Osteocyte (in vitro differentiated cells): ENCODE results near the gene OR7C1. TPM values are rescaled to one million over a fixed set of nuclear protein-coding genes. Genes with fewer than 3 reads are reported as not detected.

Experiments used
- DNase-seq: peaks from one replicate; pipeline ENCODE4 v3.0.0; 2021; ENCODE audit warnings: mixed read lengths; ENCODE audit not compliant: unreplicated experiment; ENCODE audit errors: extremely low spot score
- H3K27ac Mint-ChIP-seq: one replicate; pipeline ENCODE4 v1.8.0; 2021; ENCODE audit warnings: mild to moderate bottlenecking, mixed read lengths; ENCODE audit not compliant: unreplicated experiment
- H3K27me3 Mint-ChIP-seq: one replicate; pipeline ENCODE4 v1.8.0; 2021; ENCODE audit warnings: mixed read lengths; ENCODE audit not compliant: unreplicated experiment
- H3K36me3 Mint-ChIP-seq: one replicate; pipeline ENCODE4 v1.8.0; 2021; ENCODE audit warnings: mixed read lengths; ENCODE audit not compliant: unreplicated experiment
- H3K4me1 Mint-ChIP-seq: one replicate; pipeline ENCODE4 v1.8.0; 2021; ENCODE audit warnings: mixed read lengths; ENCODE audit not compliant: unreplicated experiment
- H3K4me3 Mint-ChIP-seq: one replicate; pipeline ENCODE4 v1.8.0; 2021; ENCODE audit warnings: mild to moderate bottlenecking, moderate library complexity, mixed read lengths; ENCODE audit not compliant: unreplicated experiment
- H3K9me3 Mint-ChIP-seq: one replicate; pipeline ENCODE4 v1.8.0; 2021; ENCODE audit warnings: mixed read lengths; ENCODE audit not compliant: unreplicated experiment
- long read RNA-seq: library from polyadenylated mRNA; unstranded; transcript quantifications from one replicate; pipeline ENCODE4 v2.0.0, GENCODE V29; 2021
- total RNA-seq: library from RNA; stranded (reverse); gene quantifications from 2 replicates; pipeline ENCODE4 v1.2.1, GENCODE V29; 2021
- TF ChIP-seq, protein P1 (sequence below): fragments of 200-600 bp; sonication (generic); IDR thresholded peaks from 2 replicates; pipeline ENCODE4 v1.5.0; 2021; ENCODE audit warnings: antibody characterized with exemption, mild to moderate bottlenecking, moderate library complexity

OR7C1 gene
- total RNA-seq, result not detected in 2 replicates
- long read RNA-seq, result 0 reads

DNA sequence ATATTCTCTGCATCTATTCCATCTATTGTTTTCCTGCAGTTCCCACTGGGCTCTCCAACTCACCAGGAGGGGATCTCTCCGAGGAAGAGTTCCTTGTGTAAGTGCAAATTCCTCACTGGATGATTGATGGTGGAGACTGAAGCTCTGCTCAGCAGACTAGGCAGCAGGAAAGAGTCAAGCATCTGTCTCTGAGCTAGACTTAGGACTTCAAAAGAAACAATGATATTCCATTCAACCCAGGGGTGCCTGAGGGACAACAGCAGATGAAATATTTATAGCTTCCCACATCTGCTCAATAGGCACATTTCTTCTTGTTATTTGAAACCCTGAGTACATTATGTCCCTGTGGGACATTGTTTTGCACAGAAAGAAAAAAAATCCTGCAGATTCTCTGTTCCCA, at the start of gene OR7C1, which contains the start of gene OR7A5:
Gene OR7C1 (minus strand): TSS at position 175 of the 400 bp plus-strand sequence. CDS start 35,049 bp downstream, outside the sequence.
Gene OR7A5 (minus strand): TSS at position 175 of the 400 bp plus-strand sequence. CDS start 6,944 bp downstream, outside the sequence.
- no peaks in the 10 kb centered on the region for H3K27me3 Mint-ChIP-seq
- H3K27ac Mint-ChIP-seq, result no peak within 1 kb of the TSS
- no peaks in the 10 kb centered on the region for H3K36me3 Mint-ChIP-seq
- no peaks in the 10 kb centered on the region for H3K4me1 Mint-ChIP-seq
- no peak within 1 kb of the TSS for H3K4me3 Mint-ChIP-seq
- H3K9me3 Mint-ChIP-seq, result no peaks in the 10 kb centered on the region
- DNase-seq, result no peak
- TF ChIP-seq, protein P1, sequence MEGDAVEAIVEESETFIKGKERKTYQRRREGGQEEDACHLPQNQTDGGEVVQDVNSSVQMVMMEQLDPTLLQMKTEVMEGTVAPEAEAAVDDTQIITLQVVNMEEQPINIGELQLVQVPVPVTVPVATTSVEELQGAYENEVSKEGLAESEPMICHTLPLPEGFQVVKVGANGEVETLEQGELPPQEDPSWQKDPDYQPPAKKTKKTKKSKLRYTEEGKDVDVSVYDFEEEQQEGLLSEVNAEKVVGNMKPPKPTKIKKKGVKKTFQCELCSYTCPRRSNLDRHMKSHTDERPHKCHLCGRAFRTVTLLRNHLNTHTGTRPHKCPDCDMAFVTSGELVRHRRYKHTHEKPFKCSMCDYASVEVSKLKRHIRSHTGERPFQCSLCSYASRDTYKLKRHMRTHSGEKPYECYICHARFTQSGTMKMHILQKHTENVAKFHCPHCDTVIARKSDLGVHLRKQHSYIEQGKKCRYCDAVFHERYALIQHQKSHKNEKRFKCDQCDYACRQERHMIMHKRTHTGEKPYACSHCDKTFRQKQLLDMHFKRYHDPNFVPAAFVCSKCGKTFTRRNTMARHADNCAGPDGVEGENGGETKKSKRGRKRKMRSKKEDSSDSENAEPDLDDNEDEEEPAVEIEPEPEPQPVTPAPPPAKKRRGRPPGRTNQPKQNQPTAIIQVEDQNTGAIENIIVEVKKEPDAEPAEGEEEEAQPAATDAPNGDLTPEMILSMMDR, result no peak

DNA sequence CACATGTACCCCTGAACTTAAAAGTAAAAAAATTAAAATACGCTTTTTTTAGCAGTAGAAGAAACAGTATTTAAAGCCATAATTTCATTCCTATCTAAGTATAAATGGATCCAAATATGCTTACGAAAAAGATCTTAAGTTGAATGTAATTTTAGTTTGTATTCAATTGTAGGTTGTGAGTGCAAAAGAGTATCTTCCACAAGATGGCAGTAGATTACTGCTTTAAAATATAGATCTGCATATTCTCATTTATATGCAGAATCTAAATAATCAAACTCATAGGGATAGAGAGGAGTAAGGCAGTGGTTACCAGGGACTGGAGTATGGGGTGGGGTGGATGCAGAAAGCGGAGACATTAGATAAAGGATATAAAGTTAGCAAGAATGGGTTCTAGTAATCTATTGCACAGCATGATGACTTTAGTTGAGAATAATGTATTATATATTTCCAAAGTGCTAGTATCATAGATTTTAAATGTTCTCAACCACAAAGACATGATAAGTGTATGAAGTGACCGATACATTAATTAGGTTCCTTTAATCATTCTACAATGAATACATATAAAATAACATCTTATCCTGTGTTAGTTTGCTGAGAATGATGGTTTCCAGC, 36.7 kb upstream of the OR7C1 start:
- no peak for DNase-seq
- Mint-ChIP-seq H3K27me3 (peaks cover 15% of the 10 kb centered on the region), H3K27ac (no peak overlapping the region), H3K4me1 (no peaks in the 10 kb centered on the region), H3K4me3 (no peak overlapping the region), H3K36me3 (no peaks in the 10 kb centered on the region), H3K9me3 (peaks cover 3% of the 10 kb centered on the region)
- TF ChIP-seq, protein P1, result peak; percentile 44

DNA sequence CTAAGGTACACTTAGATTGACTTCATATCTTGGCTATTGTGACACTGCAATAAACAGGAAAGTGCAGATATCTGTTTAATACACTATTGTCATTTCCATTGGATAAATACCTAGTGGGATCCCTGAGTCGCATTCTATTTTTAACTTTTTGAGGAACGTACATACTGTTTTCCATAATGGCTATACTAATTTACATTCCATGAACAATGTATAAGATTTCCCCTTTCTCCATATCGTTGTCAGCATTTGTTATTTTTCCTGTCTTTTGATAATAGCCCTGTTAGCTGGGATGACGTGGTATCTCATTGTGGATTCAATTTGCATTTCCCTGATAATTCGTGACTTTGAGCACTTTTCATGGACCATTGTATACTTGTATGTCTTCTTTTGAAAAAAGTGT, 33.5 kb upstream of the OR7C1 start:
- Mint-ChIP-seq H3K4me3 (no peak overlapping the region), H3K27me3 (peaks cover 13% of the 10 kb centered on the region), H3K9me3 (peaks cover 3% of the 10 kb centered on the region)

DNA sequence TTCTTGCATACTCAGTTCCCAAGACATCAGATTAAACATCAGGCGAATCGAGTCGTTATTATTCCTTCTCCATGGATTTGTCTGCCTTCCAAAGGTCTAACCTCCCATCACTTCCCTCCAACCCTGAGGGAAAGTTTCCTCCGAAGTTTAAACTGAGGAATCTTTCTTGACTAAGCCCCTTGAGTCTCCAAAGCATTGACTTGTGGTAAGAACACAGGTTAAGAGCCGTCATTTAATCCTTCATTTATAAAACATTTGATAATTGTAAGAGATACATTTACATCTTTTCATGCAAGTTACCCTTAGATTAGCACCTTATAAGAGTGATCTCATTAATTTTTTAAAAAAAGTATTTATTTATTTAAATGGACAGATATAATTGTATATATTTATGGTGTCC, 13.8 kb upstream of the OR7C1 start, which contains the start of gene OR7A10:
Gene OR7A10 (minus strand): TSS at position 101 of the 400 bp plus-strand sequence. CDS start 7,045 bp downstream, outside the sequence.
- DNase-seq, result no peak
- Mint-ChIP-seq H3K27ac (no peak within 1 kb of the TSS), H3K4me3 (no peak within 1 kb of the TSS), H3K27me3 (peaks cover 2% of the 10 kb centered on the region), H3K36me3 (no peaks in the 10 kb centered on the region), H3K9me3 (peaks cover 5% of the 10 kb centered on the region), H3K4me1 (no peaks in the 10 kb centered on the region)
- TF ChIP-seq, protein P1, result no peak

More for the DNA sequence above, 33.5 kb upstream of the OR7C1 start:
- Mint-ChIP-seq H3K27ac (no peak overlapping the region), H3K4me1 (no peaks in the 10 kb centered on the region), H3K36me3 (no peaks in the 10 kb centered on the region)
- no peak for DNase-seq
- TF ChIP-seq, protein P1, result no peak

DNA sequence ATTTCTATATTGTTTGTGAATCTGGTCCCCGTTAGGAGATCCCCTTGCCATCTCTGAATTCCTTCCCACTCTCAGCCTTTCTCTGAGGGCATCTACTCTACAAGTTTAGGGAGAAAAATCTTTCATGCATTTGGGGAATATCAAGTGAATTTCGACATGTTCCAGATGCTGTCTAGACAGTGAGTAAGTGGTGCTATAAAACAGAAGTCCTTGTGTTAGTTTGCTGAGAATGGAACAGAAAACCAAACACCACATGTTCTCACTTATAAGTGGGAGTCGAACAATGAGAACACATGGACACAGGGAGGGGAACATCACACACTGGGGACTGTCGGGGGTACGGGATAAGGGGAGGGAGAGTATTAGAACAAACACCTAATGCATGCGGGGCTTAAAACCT, 8.6 kb upstream of the OR7C1 start:
- no peak overlapping the region for H3K4me3 Mint-ChIP-seq
- peaks cover 3% of the 10 kb centered on the region for H3K27me3 Mint-ChIP-seq
- no peaks in the 10 kb centered on the region for H3K36me3 Mint-ChIP-seq
- no peak overlapping the region for H3K27ac Mint-ChIP-seq
- TF ChIP-seq, protein P1, result no peak
- no peaks in the 10 kb centered on the region for H3K4me1 Mint-ChIP-seq
- no peaks in the 10 kb centered on the region for H3K9me3 Mint-ChIP-seq
- DNase-seq, result no peak
